ENCODE data around the gene FADS6.
"Not testable (repeated sequence)": the region's sequence is repeated elsewhere in the genome, so short reads cannot be mapped to it uniquely, and the experiment has no call there.

DNA sequence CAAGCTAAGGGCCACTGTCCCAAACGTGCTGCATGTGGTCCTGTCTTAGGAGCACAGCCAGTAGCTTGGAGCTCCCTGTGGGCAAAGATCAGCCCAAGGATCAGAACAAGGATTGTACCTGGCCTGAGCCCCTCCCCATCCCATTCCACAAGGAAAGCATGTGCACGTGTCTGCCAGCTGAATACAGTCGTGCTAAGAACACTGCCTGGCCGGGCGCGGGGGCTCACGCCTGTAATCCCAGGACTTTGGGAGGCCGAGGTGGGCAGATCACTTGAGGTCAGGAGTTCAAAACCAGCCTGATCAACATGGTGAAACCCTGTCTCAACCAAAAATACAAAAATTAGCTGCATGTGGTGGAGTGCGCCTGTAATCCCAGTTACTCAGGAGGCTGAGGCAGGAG lies 23.4 kb downstream of the FADS6 start:
- not testable (repeated sequence) for TF ChIP-seq POLR2A (IDR thresholded peaks at IDR 0.05; ENCODE audit: low read depth, low read length); GATA2 (IDR thresholded peaks at IDR 0.05; ENCODE audit: insufficient read depth, insufficient read length, low read depth, low read length); FOS (IDR thresholded peaks at IDR 0.05; ENCODE audit: borderline replicate concordance, insufficient read depth, low read length); MYC (IDR thresholded peaks at IDR 0.05; ENCODE audit: low read depth, low read length); EZH2 (IDR thresholded peaks at IDR 0.05; ENCODE audit: borderline replicate concordance, low read depth, low read length, severe bottlenecking)
- TF ChIP-seq, protein P1, sequence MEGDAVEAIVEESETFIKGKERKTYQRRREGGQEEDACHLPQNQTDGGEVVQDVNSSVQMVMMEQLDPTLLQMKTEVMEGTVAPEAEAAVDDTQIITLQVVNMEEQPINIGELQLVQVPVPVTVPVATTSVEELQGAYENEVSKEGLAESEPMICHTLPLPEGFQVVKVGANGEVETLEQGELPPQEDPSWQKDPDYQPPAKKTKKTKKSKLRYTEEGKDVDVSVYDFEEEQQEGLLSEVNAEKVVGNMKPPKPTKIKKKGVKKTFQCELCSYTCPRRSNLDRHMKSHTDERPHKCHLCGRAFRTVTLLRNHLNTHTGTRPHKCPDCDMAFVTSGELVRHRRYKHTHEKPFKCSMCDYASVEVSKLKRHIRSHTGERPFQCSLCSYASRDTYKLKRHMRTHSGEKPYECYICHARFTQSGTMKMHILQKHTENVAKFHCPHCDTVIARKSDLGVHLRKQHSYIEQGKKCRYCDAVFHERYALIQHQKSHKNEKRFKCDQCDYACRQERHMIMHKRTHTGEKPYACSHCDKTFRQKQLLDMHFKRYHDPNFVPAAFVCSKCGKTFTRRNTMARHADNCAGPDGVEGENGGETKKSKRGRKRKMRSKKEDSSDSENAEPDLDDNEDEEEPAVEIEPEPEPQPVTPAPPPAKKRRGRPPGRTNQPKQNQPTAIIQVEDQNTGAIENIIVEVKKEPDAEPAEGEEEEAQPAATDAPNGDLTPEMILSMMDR (IDR thresholded peaks at IDR 0.05; ENCODE audit: extremely low read depth in 1 of 2, insufficient read depth in 1 of 2, low read depth in 1 of 2, low read length in 2 of 2), result not testable (repeated sequence)

All from endothelial cell of umbilical vein (primary cell).